Gastroesophageal sphincter (tissue), 3 donors: Measurements from ENCODE around the gene OXCT1.

Source experiments
- EP300 ChIP-seq: sonication (generic); formaldehyde crosslinking; IDR thresholded peaks from one replicate; pipeline ENCODE4 v1.6.1; 2017; ENCODE audit warnings: antibody characterized with exemption, mild to moderate bottlenecking
- POLR2A ChIP-seq, 2 donors: fragments of 450-650 bp; IDR thresholded peaks; one replicate each; pipeline ENCODE4 v1.6.1; 2017; ENCODE audit warnings: antibody characterized with exemption in 2 of 2, mild to moderate bottlenecking in 2 of 2, moderate library complexity in 1 of 2
- POLR2AphosphoS5 ChIP-seq: sonication (generic); formaldehyde crosslinking; IDR thresholded peaks from one replicate; pipeline ENCODE4 v1.6.1; 2017; ENCODE audit warnings: antibody characterized with exemption
- TF ChIP-seq, protein P1 (sequence below), 4 experiments: fragments of 200-600 bp in 2 of 4; fragments of 450-650 bp in 2 of 4; sonication (generic) in 1 of 4; IDR thresholded peaks; one replicate each; pipeline ENCODE4 v1.5.1; 2017 to 2019; ENCODE audit warnings: antibody characterized with exemption in 4 of 4, mild to moderate bottlenecking in 2 of 4, moderate library complexity in 2 of 4

DNA sequence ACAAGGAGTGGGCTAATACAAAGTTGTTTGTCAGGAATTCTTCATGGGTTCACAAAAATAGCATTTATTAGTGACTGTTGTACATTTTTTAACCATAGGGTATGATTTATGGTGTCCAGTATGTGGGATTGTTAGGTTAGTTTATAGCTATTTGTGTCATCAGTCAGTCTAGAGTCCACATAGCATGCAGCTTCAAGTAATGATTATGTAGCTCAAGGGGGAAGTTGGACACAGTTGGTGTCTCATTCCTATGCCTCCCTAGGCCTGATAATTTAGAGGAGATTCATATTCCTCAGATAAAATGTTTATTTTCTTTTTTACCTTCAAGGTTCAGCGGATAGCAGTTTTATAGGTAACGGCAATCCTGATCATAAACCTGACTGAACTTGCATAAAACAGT, 153.8 kb downstream of the OXCT1 start:
- TF ChIP-seq, protein P1, sequence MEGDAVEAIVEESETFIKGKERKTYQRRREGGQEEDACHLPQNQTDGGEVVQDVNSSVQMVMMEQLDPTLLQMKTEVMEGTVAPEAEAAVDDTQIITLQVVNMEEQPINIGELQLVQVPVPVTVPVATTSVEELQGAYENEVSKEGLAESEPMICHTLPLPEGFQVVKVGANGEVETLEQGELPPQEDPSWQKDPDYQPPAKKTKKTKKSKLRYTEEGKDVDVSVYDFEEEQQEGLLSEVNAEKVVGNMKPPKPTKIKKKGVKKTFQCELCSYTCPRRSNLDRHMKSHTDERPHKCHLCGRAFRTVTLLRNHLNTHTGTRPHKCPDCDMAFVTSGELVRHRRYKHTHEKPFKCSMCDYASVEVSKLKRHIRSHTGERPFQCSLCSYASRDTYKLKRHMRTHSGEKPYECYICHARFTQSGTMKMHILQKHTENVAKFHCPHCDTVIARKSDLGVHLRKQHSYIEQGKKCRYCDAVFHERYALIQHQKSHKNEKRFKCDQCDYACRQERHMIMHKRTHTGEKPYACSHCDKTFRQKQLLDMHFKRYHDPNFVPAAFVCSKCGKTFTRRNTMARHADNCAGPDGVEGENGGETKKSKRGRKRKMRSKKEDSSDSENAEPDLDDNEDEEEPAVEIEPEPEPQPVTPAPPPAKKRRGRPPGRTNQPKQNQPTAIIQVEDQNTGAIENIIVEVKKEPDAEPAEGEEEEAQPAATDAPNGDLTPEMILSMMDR (IDR thresholded peaks at IDR 0.05): no peak
- no peak for TF ChIP-seq POLR2AphosphoS5
- no peak for TF ChIP-seq EP300
- no peak for TF ChIP-seq POLR2A (IDR thresholded peaks at IDR 0.05)
